PFSK-1 (cell line): ENCODE results near the gene HHIPL1.

Source experiments
- SIN3A ChIP-seq: IDR thresholded peaks from 2 replicates; pipeline ENCODE4 v1.6.1; 2012; ENCODE audit warnings: mild to moderate bottlenecking, low read length, moderate library complexity, borderline replicate concordance; ENCODE audit not compliant: insufficient read depth
- TAF1 ChIP-seq: IDR thresholded peaks from 2 replicates; pipeline ENCODE4 v1.6.1; 2012; ENCODE audit warnings: low read length, control low read depth, borderline replicate concordance; ENCODE audit not compliant: insufficient read depth
- TF ChIP-seq, protein P1 (sequence below), 2 experiments: IDR thresholded peaks; 2 replicates each; pipeline versions ENCODE4 v1.6.1 to v1.8.0; 2011 to 2012; ENCODE audit warnings: low read depth in 2 of 2, low read length in 2 of 2, control low read depth in 1 of 2, inconsistent platforms in 1 of 2, mild to moderate bottlenecking in 1 of 2, moderate library complexity in 1 of 2; ENCODE audit not compliant: insufficient read depth in 1 of 2

DNA sequence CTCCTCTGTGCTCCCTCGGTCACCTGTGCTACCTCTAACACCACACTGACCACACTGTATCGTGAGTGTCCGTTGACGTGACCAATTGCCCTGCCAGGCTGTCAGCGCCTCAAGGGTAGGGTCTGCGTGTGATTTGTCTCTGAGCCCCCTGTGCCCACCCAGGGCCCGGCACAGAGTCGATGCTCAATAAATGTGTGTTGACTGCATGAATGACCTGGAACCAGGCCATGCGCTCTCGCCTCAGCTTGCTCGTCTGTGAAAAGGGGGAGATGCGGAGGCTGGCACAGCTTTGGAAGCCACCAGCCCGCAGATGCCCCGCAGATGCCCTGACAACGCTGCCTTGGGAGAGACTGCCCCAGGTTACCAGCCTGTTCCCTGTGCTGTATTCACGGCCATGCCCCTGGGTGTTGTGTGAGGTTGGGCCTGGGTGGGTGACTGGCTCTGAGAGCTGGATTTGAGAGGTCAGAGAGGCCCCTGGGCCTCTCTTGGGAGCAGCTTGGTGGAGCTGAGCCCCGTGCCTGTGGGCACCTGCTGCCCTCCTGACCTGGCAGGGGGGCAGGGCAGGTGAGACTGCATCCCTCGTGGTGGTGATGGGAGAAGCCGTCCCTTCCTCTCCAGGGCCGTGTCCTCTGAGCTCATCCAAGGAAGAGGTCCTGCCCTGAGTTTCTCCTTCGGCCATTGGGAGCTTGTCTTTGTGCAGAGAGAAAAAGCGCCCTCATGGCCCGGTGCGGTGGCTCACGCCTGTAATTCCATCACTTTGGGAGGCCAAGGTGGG is 82.4 kb downstream of the HHIPL1 start:
- TF ChIP-seq TAF1 (no peak), SIN3A (no peak)
- TF ChIP-seq, protein P1, sequence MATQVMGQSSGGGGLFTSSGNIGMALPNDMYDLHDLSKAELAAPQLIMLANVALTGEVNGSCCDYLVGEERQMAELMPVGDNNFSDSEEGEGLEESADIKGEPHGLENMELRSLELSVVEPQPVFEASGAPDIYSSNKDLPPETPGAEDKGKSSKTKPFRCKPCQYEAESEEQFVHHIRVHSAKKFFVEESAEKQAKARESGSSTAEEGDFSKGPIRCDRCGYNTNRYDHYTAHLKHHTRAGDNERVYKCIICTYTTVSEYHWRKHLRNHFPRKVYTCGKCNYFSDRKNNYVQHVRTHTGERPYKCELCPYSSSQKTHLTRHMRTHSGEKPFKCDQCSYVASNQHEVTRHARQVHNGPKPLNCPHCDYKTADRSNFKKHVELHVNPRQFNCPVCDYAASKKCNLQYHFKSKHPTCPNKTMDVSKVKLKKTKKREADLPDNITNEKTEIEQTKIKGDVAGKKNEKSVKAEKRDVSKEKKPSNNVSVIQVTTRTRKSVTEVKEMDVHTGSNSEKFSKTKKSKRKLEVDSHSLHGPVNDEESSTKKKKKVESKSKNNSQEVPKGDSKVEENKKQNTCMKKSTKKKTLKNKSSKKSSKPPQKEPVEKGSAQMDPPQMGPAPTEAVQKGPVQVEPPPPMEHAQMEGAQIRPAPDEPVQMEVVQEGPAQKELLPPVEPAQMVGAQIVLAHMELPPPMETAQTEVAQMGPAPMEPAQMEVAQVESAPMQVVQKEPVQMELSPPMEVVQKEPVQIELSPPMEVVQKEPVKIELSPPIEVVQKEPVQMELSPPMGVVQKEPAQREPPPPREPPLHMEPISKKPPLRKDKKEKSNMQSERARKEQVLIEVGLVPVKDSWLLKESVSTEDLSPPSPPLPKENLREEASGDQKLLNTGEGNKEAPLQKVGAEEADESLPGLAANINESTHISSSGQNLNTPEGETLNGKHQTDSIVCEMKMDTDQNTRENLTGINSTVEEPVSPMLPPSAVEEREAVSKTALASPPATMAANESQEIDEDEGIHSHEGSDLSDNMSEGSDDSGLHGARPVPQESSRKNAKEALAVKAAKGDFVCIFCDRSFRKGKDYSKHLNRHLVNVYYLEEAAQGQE (IDR thresholded peaks at IDR 0.05; ENCODE audit: insufficient read depth in 1 of 2, low read depth in 2 of 2, low read length in 2 of 2): no peak
